Ectodermal cell (in vitro differentiated cells): ENCODE measurements around the gene CFAP43.
"Not testable (repeated sequence)": the region's sequence is repeated elsewhere in the genome, so short reads cannot be mapped to it uniquely, and the experiment has no call there.

Experiments
- H3K27ac ChIP-seq: 2 replicates; pipeline ENCODE4 v1.7.0; 2013; ENCODE audit warnings: mild to moderate bottlenecking, low read depth, low read length; ENCODE audit not compliant: insufficient read depth, poor library complexity, severe bottlenecking
- H3K27me3 ChIP-seq: 2 replicates; pipeline ENCODE4 v1.7.0; 2013; ENCODE audit warnings: mild to moderate bottlenecking, low read length; ENCODE audit not compliant: insufficient read depth, control insufficient read depth, poor library complexity, severe bottlenecking
- H3K36me3 ChIP-seq: one replicate; pipeline ENCODE4 v1.7.0; 2013; ENCODE audit warnings: low read length; ENCODE audit not compliant: control insufficient read depth, insufficient read depth
- H3K4me1 ChIP-seq: one replicate; pipeline ENCODE4 v1.7.0; 2013; ENCODE audit warnings: low read length; ENCODE audit not compliant: control insufficient read depth, insufficient read depth
- H3K4me3 ChIP-seq: 2 replicates; pipeline ENCODE4 v1.7.0; 2013; ENCODE audit warnings: low read depth, low read length, control low read depth; ENCODE audit not compliant: insufficient read depth
- H3K9me3 ChIP-seq: 2 replicates; pipeline ENCODE4 v1.7.0; 2013; ENCODE audit warnings: mild to moderate bottlenecking, low read length, moderate library complexity; ENCODE audit not compliant: control insufficient read depth
- WGBS, 2 experiments: methylation state at CpG; one replicate each; pipeline ENCODE4 v1.1.7; 2013; ENCODE audit warnings: missing lambda C conversion rate in 2 of 2; 5-methylcytosine and 5-hydroxymethylcytosine counted together

The CFAP43 gene

GRCh38 chr10:104247513-104248146 is 15.5 kb upstream of the CFAP43 start:
- no peak overlapping the region for H3K27ac ChIP-seq
- WGBS, 2 experiments: 96 to 99% methylated on average over 3 of the region's 3 CpGs
- peaks cover 5% of the 10 kb centered on the region for H3K27me3 ChIP-seq
- no peaks in the 10 kb centered on the region for H3K4me1 ChIP-seq
- H3K9me3 ChIP-seq: no peaks in the 10 kb centered on the region
- no peak overlapping the region for H3K4me3 ChIP-seq
- H3K36me3 ChIP-seq: no peaks in the 10 kb centered on the region

GRCh38 chr10:104246976-104247375 is 14.8 kb upstream of the CFAP43 start:
- WGBS, 2 experiments: 93 to 95% methylated on average over 2 of the region's 2 CpGs
- H3K4me3 ChIP-seq: no peak overlapping the region
- no peaks in the 10 kb centered on the region for H3K27me3 ChIP-seq

GRCh38 chr10:104245066-104245632 is 13.0 kb upstream of the CFAP43 start:
- Histone ChIP-seq H3K27me3 (no peaks in the 10 kb centered on the region), H3K27ac (no peak overlapping the region), H3K4me1 (no peaks in the 10 kb centered on the region), H3K36me3 (no peaks in the 10 kb centered on the region), H3K9me3 (no peaks in the 10 kb centered on the region), H3K4me3 (no peak overlapping the region)
- WGBS, 2 experiments: 95 to 96% methylated on average over 34 of the region's 34 CpGs

More at GRCh38 chr10:104246976-104247375, 14.8 kb upstream of the CFAP43 start:
- Histone ChIP-seq H3K27ac (no peak overlapping the region), H3K9me3 (no peaks in the 10 kb centered on the region), H3K4me1 (no peaks in the 10 kb centered on the region), H3K36me3 (no peaks in the 10 kb centered on the region)

DNA sequence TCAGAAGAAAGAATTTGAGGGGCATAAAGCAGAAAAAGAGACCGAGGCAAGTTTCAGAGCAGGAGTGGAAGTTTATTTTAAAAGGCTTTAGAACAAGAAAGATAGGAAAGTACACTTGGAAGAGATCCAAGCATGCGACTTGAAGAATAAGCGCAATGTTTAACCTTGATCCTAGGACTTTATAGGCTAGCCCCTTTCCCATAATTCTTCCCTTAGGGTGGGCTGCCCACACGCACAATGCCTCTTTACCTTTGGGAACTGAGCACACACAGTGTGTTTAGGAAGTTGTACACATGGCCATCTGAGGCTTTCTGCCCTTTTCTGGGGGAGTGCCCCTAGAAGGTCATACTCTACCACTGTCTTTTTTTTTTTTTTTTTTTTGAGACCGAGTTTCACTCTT is 11.3 kb upstream of the CFAP43 start:
- 92 to 93% methylated on average over 5 of the region's 5 CpGs for WGBS, 2 experiments
- Histone ChIP-seq H3K27me3 (no peaks in the 10 kb centered on the region), H3K4me1 (no peaks in the 10 kb centered on the region), H3K27ac (no peak overlapping the region), H3K4me3 (no peak overlapping the region), H3K9me3 (no peaks in the 10 kb centered on the region), H3K36me3 (no peaks in the 10 kb centered on the region)

DNA sequence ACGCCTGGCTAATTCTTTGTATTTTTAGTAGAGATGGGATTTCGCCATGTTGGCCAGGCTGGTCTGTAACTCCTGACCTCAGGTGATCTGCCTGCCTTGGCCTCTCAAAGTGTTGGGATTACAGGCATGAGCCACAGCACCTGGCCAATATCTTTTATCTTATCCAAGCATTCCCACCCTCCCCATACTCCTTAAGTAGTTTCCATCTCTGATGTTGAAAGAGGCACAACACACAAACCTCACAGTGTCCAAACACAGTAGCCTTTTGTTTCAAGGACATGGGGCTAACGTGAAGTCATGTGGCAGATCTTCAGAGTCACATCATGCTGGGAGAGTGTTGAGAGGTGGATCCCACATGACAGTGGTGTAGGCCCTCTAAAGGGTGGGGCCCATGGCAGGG is 10.8 kb upstream of the CFAP43 start:
- H3K9me3 ChIP-seq, H3K4me3 ChIP-seq, H3K36me3 ChIP-seq, H3K4me1 ChIP-seq, H3K27me3 ChIP-seq, H3K27ac ChIP-seq: not testable (repeated sequence)
- 90 to 96% methylated on average over 3 of the region's 3 CpGs for WGBS, 2 experiments

DNA sequence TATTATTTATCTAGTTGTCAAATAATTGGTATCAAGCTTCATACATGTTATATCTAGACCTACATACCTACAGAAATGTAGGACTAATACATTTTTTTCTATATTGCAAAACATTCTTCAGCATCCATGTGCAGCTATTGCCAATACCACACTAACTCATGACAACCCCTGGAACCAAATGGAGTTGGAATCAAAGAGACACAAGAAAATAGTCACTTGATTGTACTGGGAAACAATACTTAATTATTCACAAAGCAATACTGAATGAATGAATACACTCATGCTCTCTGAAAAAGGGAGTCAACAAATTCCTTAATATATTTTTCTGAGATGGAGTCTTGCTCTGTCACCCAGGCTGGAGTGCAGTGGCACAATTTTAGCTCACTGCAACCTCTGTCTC is 10.4 kb upstream of the CFAP43 start:
- Histone ChIP-seq H3K4me3 (no peak overlapping the region), H3K27me3 (no peaks in the 10 kb centered on the region), H3K4me1 (no peaks in the 10 kb centered on the region), H3K9me3 (no peaks in the 10 kb centered on the region), H3K36me3 (no peaks in the 10 kb centered on the region), H3K27ac (no peak overlapping the region)

DNA sequence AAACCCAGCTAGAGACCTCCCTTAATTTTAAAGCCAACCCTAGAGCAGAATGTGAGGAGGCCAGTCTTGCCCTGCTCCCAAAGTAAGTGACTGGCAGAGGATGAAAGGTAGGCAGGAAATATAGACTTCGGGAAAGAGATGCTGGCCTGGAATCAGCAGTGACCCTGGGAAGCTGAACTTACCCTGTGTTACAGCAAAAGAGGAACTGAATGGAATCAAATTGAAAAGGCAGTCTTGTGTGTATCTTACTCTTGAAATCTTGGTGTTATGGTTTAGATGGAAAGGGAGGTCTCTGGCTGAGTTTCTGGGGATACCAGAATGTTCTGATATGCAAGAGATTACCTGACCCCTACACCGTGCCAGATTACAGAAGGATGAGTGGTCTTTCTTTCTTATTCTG is 7.9 kb upstream of the CFAP43 start:
- Histone ChIP-seq H3K27me3 (no peaks in the 10 kb centered on the region), H3K27ac (no peak overlapping the region), H3K4me1 (no peaks in the 10 kb centered on the region), H3K4me3 (no peak overlapping the region), H3K9me3 (no peaks in the 10 kb centered on the region), H3K36me3 (no peaks in the 10 kb centered on the region)
- 85 to 90% methylated on average over 2 of the region's 2 CpGs for WGBS, 2 experiments

GRCh38 chr10:104235801-104236200 is 3.6 kb upstream of the CFAP43 start:
- Histone ChIP-seq H3K9me3 (no peaks in the 10 kb centered on the region), H3K4me1 (no peaks in the 10 kb centered on the region), H3K4me3 (no peak overlapping the region), H3K27me3 (peaks cover 11% of the 10 kb centered on the region), H3K36me3 (no peaks in the 10 kb centered on the region), H3K27ac (no peak overlapping the region)
- 83 to 93% methylated on average over 3 of the region's 3 CpGs for WGBS, 2 experiments

GRCh38 chr10:104234934-104235333 is 2.8 kb upstream of the CFAP43 start:
- Histone ChIP-seq H3K27me3 (peaks cover 11% of the 10 kb centered on the region), H3K36me3 (no peaks in the 10 kb centered on the region), H3K4me1 (no peaks in the 10 kb centered on the region), H3K27ac (no peak overlapping the region), H3K9me3 (no peaks in the 10 kb centered on the region), H3K4me3 (no peak overlapping the region)
- WGBS, 2 experiments: 86% methylated on average over 1 of the region's 1 CpG

- Histone ChIP-seq H3K27ac (no peak overlapping the region), H3K9me3 (no peaks in the 10 kb centered on the region), H3K36me3 (no peaks in the 10 kb centered on the region), H3K27me3 (peaks cover 11% of the 10 kb centered on the region), H3K4me1 (no peaks in the 10 kb centered on the region), H3K4me3 (no peak overlapping the region)
- WGBS, 2 experiments: 80 to 100% methylated on average over 1 of the region's 1 CpG
Observed at GRCh38 chr10:104233817-104234216, 1.7 kb upstream of the CFAP43 start.
